CD4-positive, CD25-positive, alpha-beta regulatory T cell (primary cell): ENCODE data around the gene S1PR1. TPM values are rescaled to one million over a fixed set of nuclear protein-coding genes. Genes with fewer than 3 reads are reported as not detected.
A peak's percentile ranks its signal among the peaks of the same experiment; 100 is the strongest.
"Not testable (repeated sequence)": the region's sequence is repeated elsewhere in the genome, so short reads cannot be mapped to it uniquely, and the experiment has no call there.

Experiments
- ATAC-seq, 2 donors: fragments of 150-1000 bp; cut with Tn5 transposase; one replicate each; pipeline ENCODE4 v1.10.0; 2021; ENCODE audit warnings: low read depth in 2 of 2, moderate number of reproducible peaks in 2 of 2, moderate library complexity in 1 of 2
- DNase-seq, 3 donors: peaks; one replicate each; pipeline versions ENCODE4 v3.0.0 to v3.0.0-alpha.2; 2012 to 2022; ENCODE audit warnings: mixed read lengths in 1 of 3
- H3K27ac ChIP-seq: one replicate; pipeline ENCODE4 v1.7.0; 2013; ENCODE audit warnings: mild to moderate bottlenecking, low read length; ENCODE audit not compliant: insufficient read depth, poor library complexity, severe bottlenecking
- H3K27me3 ChIP-seq: one replicate; pipeline ENCODE4 v1.7.0; 2013; ENCODE audit warnings: low read length; ENCODE audit not compliant: control insufficient read depth, insufficient read depth
- H3K36me3 ChIP-seq: one replicate; pipeline ENCODE4 v1.7.0; 2013; ENCODE audit warnings: mild to moderate bottlenecking, low read length, moderate library complexity; ENCODE audit not compliant: control insufficient read depth, insufficient read depth
- H3K4me1 ChIP-seq: 2 replicates; pipeline ENCODE4 v1.7.0; 2013; ENCODE audit warnings: mild to moderate bottlenecking, low read length; ENCODE audit not compliant: insufficient read depth, control insufficient read depth, poor library complexity, severe bottlenecking
- H3K4me3 ChIP-seq: one replicate; pipeline ENCODE4 v1.7.0; 2013; ENCODE audit warnings: low read depth, mild to moderate bottlenecking, low read length, moderate library complexity
- H3K9me3 ChIP-seq, 2 experiments: 1 replicate in 1 of 2; 2 replicates in 1 of 2; pipeline ENCODE4 v1.7.0; 2013; ENCODE audit warnings: low read length in 2 of 2, mild to moderate bottlenecking in 1 of 2, moderate library complexity in 1 of 2; ENCODE audit not compliant: control insufficient read depth in 2 of 2
- H3K27ac Mint-ChIP-seq, 3 donors: one replicate each; pipeline ENCODE4 v1.8.0; 2020 to 2022; ENCODE audit warnings: mild to moderate bottlenecking in 3 of 3, mixed read lengths in 3 of 3, moderate library complexity in 2 of 3
- H3K27me3 Mint-ChIP-seq: one replicate; pipeline ENCODE4 v1.8.0; 2022; ENCODE audit warnings: mild to moderate bottlenecking, mixed read lengths
- H3K36me3 Mint-ChIP-seq: one replicate; pipeline ENCODE4 v1.8.0; 2020; ENCODE audit warnings: mixed read lengths
- H3K4me1 Mint-ChIP-seq, 4 donors: one replicate each; pipeline ENCODE4 v1.8.0; 2020 to 2022; ENCODE audit warnings: mixed read lengths in 4 of 4, mild to moderate bottlenecking in 1 of 4
- H3K4me3 Mint-ChIP-seq, 4 donors: one replicate each; pipeline ENCODE4 v1.8.0; 2020 to 2022; ENCODE audit warnings: mild to moderate bottlenecking in 4 of 4, mixed read lengths in 4 of 4, moderate library complexity in 3 of 4
- H3K9me3 Mint-ChIP-seq, 7 donors: one replicate each; pipeline ENCODE4 v1.8.0; 2020 to 2022; ENCODE audit warnings: mixed read lengths in 7 of 7, mild to moderate bottlenecking in 3 of 7, moderate library complexity in 2 of 7
- polyA plus RNA-seq, 4 donors: library from polyadenylated mRNA; unstranded; fragments of 300-500 nt; fragmentation: Illumina TruSeq; gene quantifications; one replicate each; pipeline ENCODE4 v1.2.3, GENCODE V29; 2021
- total RNA-seq: library from RNA; stranded (reverse); gene quantifications from one replicate; pipeline ENCODE4 v1.2.3, GENCODE V29; 2022

The S1PR1 gene
- total RNA-seq = 191 TPM
- polyA plus RNA-seq = 100 to 1,000 TPM; 131 to 165 (median 151) TPM

DNA sequence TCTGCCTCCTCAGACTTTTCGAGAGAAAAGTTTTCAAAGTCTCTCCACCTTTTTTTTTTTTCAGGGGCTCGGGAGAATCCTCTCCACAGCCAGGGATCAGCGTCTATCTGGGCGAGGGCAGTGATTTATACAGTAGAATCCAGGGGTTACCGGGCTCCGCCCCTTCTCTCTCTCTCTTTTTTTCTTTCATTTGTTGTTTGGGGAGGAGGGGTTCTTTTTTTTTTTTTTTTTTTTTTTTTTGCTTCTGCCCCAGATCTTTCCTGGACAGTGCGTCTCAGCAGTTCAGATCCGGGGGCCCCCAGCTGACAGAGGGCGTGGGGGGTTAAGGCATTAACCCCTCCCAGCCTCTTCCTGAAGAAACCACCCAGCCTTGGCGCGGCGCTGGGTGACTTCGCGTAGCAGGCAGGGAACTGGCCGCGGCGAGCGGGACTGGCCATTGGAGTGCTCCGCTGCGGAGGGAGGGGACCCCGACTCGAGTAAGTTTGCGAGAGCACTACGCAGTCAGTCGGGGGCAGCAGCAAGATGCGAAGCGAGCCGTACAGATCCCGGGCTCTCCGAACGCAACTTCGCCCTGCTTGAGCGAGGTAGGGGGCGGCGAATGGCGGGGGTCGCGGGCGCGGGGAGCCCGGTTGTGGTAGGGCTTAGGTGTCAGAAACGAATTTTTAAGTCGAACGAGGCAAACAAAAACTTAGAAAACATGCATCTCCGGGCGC lies at the start of gene S1PR1:
Gene S1PR1 (plus strand): TSS at position 504 of the 713 bp plus-strand sequence. CDS start 1,966 bp downstream, outside the sequence.
- peaks cover 57% of the 10 kb centered on the region for H3K4me1 ChIP-seq
- H3K27ac Mint-ChIP-seq = peak within 1 kb of the TSS; percentile 96 to 99 (median 98)
- peak within 1 kb of the TSS; percentile 88 for H3K27ac ChIP-seq
- H3K4me3 Mint-ChIP-seq = peak within 1 kb of the TSS; percentile 98 to 100 (median 100)
- peaks cover 26% of the 10 kb centered on the region for H3K36me3 Mint-ChIP-seq
- peaks cover 16 to 62% (median 51%) of the 10 kb centered on the region in 4 donors for H3K4me1 Mint-ChIP-seq
- ATAC-seq (peak; percentile 43), DNase-seq (peak; percentile 69 to 93 (median 76))
- peaks cover 0 to 3% (median 0%) of the 10 kb centered on the region in 7 donors for H3K9me3 Mint-ChIP-seq
- H3K27me3 Mint-ChIP-seq = peaks cover 13% of the 10 kb centered on the region
- peaks cover 31% of the 10 kb centered on the region for H3K36me3 ChIP-seq
- H3K27me3 ChIP-seq = no peaks in the 10 kb centered on the region
- H3K9me3 ChIP-seq = no peaks in the 10 kb centered on the region
- H3K4me3 ChIP-seq = peak within 1 kb of the TSS; percentile 100

GRCh38 chr1:101187297-101187696 lies 49.5 kb upstream of the S1PR1 start:
- H3K9me3 ChIP-seq = no peaks in the 10 kb centered on the region
- ATAC-seq (peak; percentile 47 to 55), DNase-seq (peak in 1 of 3 donors; percentile 59)
- peaks cover 0 to 2% (median 0%) of the 10 kb centered on the region in 7 donors for H3K9me3 Mint-ChIP-seq
- peaks cover 4 to 27% (median 10%) of the 10 kb centered on the region in 4 donors for H3K4me1 Mint-ChIP-seq
- H3K36me3 Mint-ChIP-seq = no peaks in the 10 kb centered on the region
- H3K27ac Mint-ChIP-seq = peak overlapping the region in 2 of 3 donors; percentile 79 to 97
- no peak overlapping the region for H3K4me3 ChIP-seq
- H3K36me3 ChIP-seq = no peaks in the 10 kb centered on the region
- no peaks in the 10 kb centered on the region for H3K27me3 ChIP-seq
- no peaks in the 10 kb centered on the region for H3K27me3 Mint-ChIP-seq
- peaks cover 9% of the 10 kb centered on the region for H3K4me1 ChIP-seq
- H3K4me3 Mint-ChIP-seq = no peak overlapping the region
- no peak overlapping the region for H3K27ac ChIP-seq

GRCh38 chr1:101188331-101188730 lies 48.5 kb upstream of the S1PR1 start:
- no peak for ATAC-seq

GRCh38 chr1:101188968-101189367 lies 47.9 kb upstream of the S1PR1 start:
- H3K27ac Mint-ChIP-seq, H3K4me1 ChIP-seq, DNase-seq, H3K9me3 Mint-ChIP-seq, H3K36me3 ChIP-seq, H3K36me3 Mint-ChIP-seq, H3K27me3 Mint-ChIP-seq, H3K4me3 Mint-ChIP-seq, H3K27me3 ChIP-seq, H3K4me3 ChIP-seq, H3K27ac ChIP-seq, H3K9me3 ChIP-seq, ATAC-seq: not testable (repeated sequence)
- H3K4me1 Mint-ChIP-seq = peaks cover 2 to 19% (median 7%) of the 10 kb centered on the region in 4 donors

More at GRCh38 chr1:101188331-101188730, 48.5 kb upstream of the S1PR1 start:
- Mint-ChIP-seq H3K27ac (no peak overlapping the region), H3K4me1 (peaks cover 2 to 24% (median 9%) of the 10 kb centered on the region in 4 donors), H3K9me3 (peaks cover 0 to 2% (median 0%) of the 10 kb centered on the region in 7 donors), H3K27me3 (no peaks in the 10 kb centered on the region), H3K4me3 (no peak overlapping the region), H3K36me3 (no peaks in the 10 kb centered on the region)
- H3K27me3 ChIP-seq = no peaks in the 10 kb centered on the region
- DNase-seq = peak in 1 of 3 donors; percentile 24
- no peaks in the 10 kb centered on the region for H3K36me3 ChIP-seq
- H3K9me3 ChIP-seq = no peaks in the 10 kb centered on the region
- peaks cover 9% of the 10 kb centered on the region for H3K4me1 ChIP-seq
- H3K4me3 ChIP-seq = no peak overlapping the region
- H3K27ac ChIP-seq = no peak overlapping the region

DNA sequence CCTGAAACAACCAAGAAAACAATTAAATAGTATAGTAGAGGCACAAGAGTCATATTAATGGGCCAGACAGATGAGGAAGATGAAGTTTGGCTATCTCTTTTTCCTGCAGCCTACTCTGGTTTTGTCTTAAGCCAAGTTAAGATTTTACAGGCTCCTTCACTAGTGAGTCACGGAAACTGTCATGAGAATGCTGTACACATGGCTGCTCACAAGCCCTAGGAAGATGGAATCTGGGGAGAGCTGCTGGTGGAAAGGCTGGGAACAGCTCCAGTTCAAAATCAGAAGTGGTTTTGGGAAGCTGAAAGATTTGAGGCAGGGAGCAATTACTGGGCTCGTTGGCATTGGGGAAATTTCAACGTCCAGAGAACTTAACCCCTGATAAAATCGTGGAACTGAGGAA lies 46.4 kb upstream of the S1PR1 start:
- no peak overlapping the region for H3K4me3 Mint-ChIP-seq

DNA sequence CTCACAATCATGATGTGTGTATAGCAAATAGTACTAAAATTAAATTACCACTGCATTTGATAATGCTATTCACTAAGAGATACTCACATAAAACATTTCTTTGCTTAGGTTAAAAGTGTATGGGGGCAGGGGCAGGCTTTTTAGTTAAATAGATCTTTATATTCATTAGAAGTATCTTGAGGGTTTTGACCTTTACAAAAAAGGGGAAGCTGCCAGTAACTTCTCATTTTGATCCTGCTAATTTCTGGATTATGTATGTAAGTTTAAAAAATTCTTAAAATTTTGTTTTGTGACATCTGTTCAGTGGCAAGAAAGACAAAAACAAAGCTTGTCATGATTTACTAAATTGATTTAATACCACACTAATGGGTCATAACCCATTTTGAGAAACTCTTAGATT lies 45.8 kb upstream of the S1PR1 start:
- Histone ChIP-seq H3K36me3 (no peaks in the 10 kb centered on the region), H3K4me3 (no peak overlapping the region), H3K9me3 (no peaks in the 10 kb centered on the region), H3K27ac (no peak overlapping the region), H3K27me3 (no peaks in the 10 kb centered on the region), H3K4me1 (peaks cover 9% of the 10 kb centered on the region)
- Mint-ChIP-seq H3K27ac (peak overlapping the region in 1 of 3 donors; percentile 51), H3K36me3 (no peaks in the 10 kb centered on the region), H3K9me3 (peaks cover 0 to 2% (median 0%) of the 10 kb centered on the region in 7 donors), H3K4me1 (peaks cover 0 to 19% (median 7%) of the 10 kb centered on the region in 4 donors), H3K27me3 (no peaks in the 10 kb centered on the region), H3K4me3 (no peak overlapping the region)
- DNase-seq (no peak), ATAC-seq (no peak)

More for the DNA sequence above, 46.4 kb upstream of the S1PR1 start:
- ATAC-seq (no peak), DNase-seq (no peak)
- Histone ChIP-seq H3K27me3 (no peaks in the 10 kb centered on the region), H3K9me3 (no peaks in the 10 kb centered on the region), H3K27ac (no peak overlapping the region), H3K4me1 (peaks cover 9% of the 10 kb centered on the region), H3K36me3 (no peaks in the 10 kb centered on the region), H3K4me3 (no peak overlapping the region)
- H3K9me3 Mint-ChIP-seq = peaks cover 0 to 2% (median 0%) of the 10 kb centered on the region in 7 donors
- peak overlapping the region in 1 of 3 donors; percentile 51 for H3K27ac Mint-ChIP-seq
- peaks cover 0 to 19% (median 7%) of the 10 kb centered on the region in 4 donors for H3K4me1 Mint-ChIP-seq
- no peaks in the 10 kb centered on the region for H3K27me3 Mint-ChIP-seq
- no peaks in the 10 kb centered on the region for H3K36me3 Mint-ChIP-seq

- H3K36me3 ChIP-seq = no peaks in the 10 kb centered on the region
- Mint-ChIP-seq H3K9me3 (peaks cover 0 to 2% (median 0%) of the 10 kb centered on the region in 7 donors), H3K27me3 (no peaks in the 10 kb centered on the region), H3K36me3 (no peaks in the 10 kb centered on the region), H3K4me1 (peaks cover 0 to 10% (median 1%) of the 10 kb centered on the region in 4 donors), H3K27ac (no peak overlapping the region), H3K4me3 (no peak overlapping the region)
- no peaks in the 10 kb centered on the region for H3K27me3 ChIP-seq
- no peak overlapping the region for H3K27ac ChIP-seq
- no peaks in the 10 kb centered on the region for H3K9me3 ChIP-seq
- ATAC-seq (no peak), DNase-seq (no peak)
- H3K4me3 ChIP-seq = no peak overlapping the region
- H3K4me1 ChIP-seq = no peaks in the 10 kb centered on the region
Measured at GRCh38 chr1:101193733-101194169, 43.1 kb upstream of the S1PR1 start.
